Hepatocyte (in vitro differentiated cells): ENCODE results near the gene CDC42EP5.

ENCODE experiments used
- EZH2 ChIP-seq: fragments of 200-600 bp; sonication (generic); IDR thresholded peaks from 2 replicates; pipeline ENCODE4 v1.6.1; 2016; ENCODE audit warnings: antibody characterized with exemption, mild to moderate bottlenecking, borderline replicate concordance
- EZH2phosphoT487 ChIP-seq: fragments of 200-600 bp; sonication (generic); IDR thresholded peaks from one replicate; pipeline ENCODE4 v1.6.1; 2018; ENCODE audit warnings: antibody characterized with exemption, mild to moderate bottlenecking, low read depth, moderate library complexity; ENCODE audit not compliant: unreplicated experiment, severe bottlenecking
- TF ChIP-seq, protein P1 (sequence below): fragments of 200-600 bp; sonication (generic); IDR thresholded peaks from 2 replicates; pipeline ENCODE4 v1.5.1; 2016; ENCODE audit warnings: antibody characterized with exemption, mild to moderate bottlenecking; ENCODE audit not compliant: poor library complexity

DNA sequence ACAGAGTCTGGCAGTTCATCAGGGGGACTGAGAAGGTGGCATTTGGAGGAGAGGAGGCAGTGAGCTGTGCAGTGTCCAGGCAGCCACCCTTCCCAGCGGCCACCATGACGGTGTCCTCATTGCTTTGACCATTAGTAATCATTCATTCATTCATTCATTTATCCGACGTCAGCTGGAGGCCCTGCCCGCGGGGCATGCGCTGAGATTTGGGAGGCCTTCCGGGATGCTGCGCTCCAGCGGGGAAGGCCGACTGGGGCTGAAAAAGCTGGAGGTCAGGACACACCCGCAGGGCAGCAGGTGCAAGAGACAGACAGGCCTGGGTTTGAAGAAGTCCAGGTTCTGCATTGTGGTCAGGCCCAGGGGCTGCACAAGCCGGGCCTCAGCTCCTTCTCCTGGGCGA lies 48.9 kb downstream of the CDC42EP5 start:
- TF ChIP-seq, protein P1, sequence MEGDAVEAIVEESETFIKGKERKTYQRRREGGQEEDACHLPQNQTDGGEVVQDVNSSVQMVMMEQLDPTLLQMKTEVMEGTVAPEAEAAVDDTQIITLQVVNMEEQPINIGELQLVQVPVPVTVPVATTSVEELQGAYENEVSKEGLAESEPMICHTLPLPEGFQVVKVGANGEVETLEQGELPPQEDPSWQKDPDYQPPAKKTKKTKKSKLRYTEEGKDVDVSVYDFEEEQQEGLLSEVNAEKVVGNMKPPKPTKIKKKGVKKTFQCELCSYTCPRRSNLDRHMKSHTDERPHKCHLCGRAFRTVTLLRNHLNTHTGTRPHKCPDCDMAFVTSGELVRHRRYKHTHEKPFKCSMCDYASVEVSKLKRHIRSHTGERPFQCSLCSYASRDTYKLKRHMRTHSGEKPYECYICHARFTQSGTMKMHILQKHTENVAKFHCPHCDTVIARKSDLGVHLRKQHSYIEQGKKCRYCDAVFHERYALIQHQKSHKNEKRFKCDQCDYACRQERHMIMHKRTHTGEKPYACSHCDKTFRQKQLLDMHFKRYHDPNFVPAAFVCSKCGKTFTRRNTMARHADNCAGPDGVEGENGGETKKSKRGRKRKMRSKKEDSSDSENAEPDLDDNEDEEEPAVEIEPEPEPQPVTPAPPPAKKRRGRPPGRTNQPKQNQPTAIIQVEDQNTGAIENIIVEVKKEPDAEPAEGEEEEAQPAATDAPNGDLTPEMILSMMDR = no peak
- TF ChIP-seq EZH2 = no peak
- no peak for TF ChIP-seq EZH2phosphoT487
